Right atrium auricular region (tissue), 2 donors: ENCODE data around the gene PNP. TPM values are rescaled to one million over a fixed set of nuclear protein-coding genes. Genes with fewer than 3 reads are reported as not detected.

Experiments used
- DNase-seq: peaks from one replicate; pipeline ENCODE4 v3.0.0-alpha.2; 2019; ENCODE audit warnings: low spot score
- H3K27ac ChIP-seq, 2 donors: fragments of 200-600 bp; sonication (generic); 1 replicate in 1 of 2; 2 replicates in 1 of 2; pipeline ENCODE4 v1.5.1; 2016 to 2019
- H3K27me3 ChIP-seq, 2 donors: fragments of 200-600 bp; sonication (generic); one replicate each; pipeline versions ENCODE4 v1.5.1 to v1.6.0; 2017 to 2019
- H3K36me3 ChIP-seq: fragments of 200-600 bp; sonication (generic); one replicate; pipeline ENCODE4 v1.5.1; 2016
- H3K4me1 ChIP-seq, 2 donors: fragments of 200-600 bp; sonication (generic); one replicate each; pipeline versions ENCODE4 v1.5.1 to v1.6.0; 2017 to 2019
- H3K4me3 ChIP-seq, 2 donors: fragments of 200-600 bp; sonication (generic); 1 replicate in 1 of 2; 2 replicates in 1 of 2; pipeline ENCODE4 v1.5.1; 2017 to 2019; ENCODE audit warnings: mild to moderate bottlenecking in 1 of 2, moderate library complexity in 1 of 2
- H3K9me3 ChIP-seq, 2 donors: fragments of 200-600 bp; sonication (generic); one replicate each; pipeline ENCODE4 v1.5.1; 2019
- CTCF ChIP-seq, 2 donors: fragments of 200-600 bp; sonication (generic); IDR thresholded peaks; one replicate each; pipeline ENCODE4 v1.5.1; 2019; ENCODE audit warnings: antibody characterized with exemption in 2 of 2
- total RNA-seq, 2 donors: library from RNA; depleted of rRNA; stranded (reverse); fragments of >200 nt; gene quantifications; one replicate each; pipeline ENCODE4 v1.1.0, GENCODE V29; 2016

The PNP gene
- total RNA-seq: 10 to 100 TPM in 1 of 2 donors, 1 to 10 TPM in 1; 7.4 to 25.2 TPM

GRCh38 chr14:20469242-20469889 lies at the start of gene PNP:
Gene PNP, plus strand, starts transcription at chr14:20469406. Its CDS starts 119 bp downstream, at chr14:20469525.
- Histone ChIP-seq H3K36me3 (peaks cover 8% of the 10 kb centered on the region), H3K4me3 (peak within 1 kb of the TSS; percentile 66 to 82), H3K27me3 (no peaks in the 10 kb centered on the region), H3K4me1 (peaks cover 0 to 21% of the 10 kb centered on the region in 2 donors), H3K9me3 (no peaks in the 10 kb centered on the region), H3K27ac (peak within 1 kb of the TSS; percentile 91 to 92)
- peak; percentile 96 for DNase-seq
- peak in 1 of 2 donors; percentile 23 for TF ChIP-seq CTCF (IDR thresholded peaks at IDR 0.05)

- no peak for TF ChIP-seq CTCF (IDR thresholded peaks at IDR 0.05)
- Histone ChIP-seq H3K27me3 (no peaks in the 10 kb centered on the region), H3K4me3 (no peak overlapping the region), H3K9me3 (no peaks in the 10 kb centered on the region), H3K27ac (no peak overlapping the region), H3K4me1 (no peaks in the 10 kb centered on the region), H3K36me3 (no peaks in the 10 kb centered on the region)
- no peak for DNase-seq
Observed at GRCh38 chr14:20419419-20419818, 49.8 kb upstream of the PNP start.

GRCh38 chr14:20421267-20421666 lies 47.9 kb upstream of the PNP start:
- no peak for DNase-seq
- no peaks in the 10 kb centered on the region for H3K9me3 ChIP-seq
- TF ChIP-seq CTCF (IDR thresholded peaks at IDR 0.05): no peak
- H3K27ac ChIP-seq: no peak overlapping the region
- no peaks in the 10 kb centered on the region for H3K27me3 ChIP-seq
- no peaks in the 10 kb centered on the region for H3K4me1 ChIP-seq
- no peak overlapping the region for H3K4me3 ChIP-seq
- no peaks in the 10 kb centered on the region for H3K36me3 ChIP-seq

- H3K4me3 ChIP-seq: no peak overlapping the region
- no peaks in the 10 kb centered on the region for H3K27me3 ChIP-seq
- H3K4me1 ChIP-seq: no peaks in the 10 kb centered on the region
- H3K9me3 ChIP-seq: no peaks in the 10 kb centered on the region
- no peaks in the 10 kb centered on the region for H3K36me3 ChIP-seq
- no peak for DNase-seq
- no peak for TF ChIP-seq CTCF (IDR thresholded peaks at IDR 0.05)
- no peak overlapping the region for H3K27ac ChIP-seq
Observed at GRCh38 chr14:20422886-20423285, 46.3 kb upstream of the PNP start.

GRCh38 chr14:20424851-20425250 lies 44.4 kb upstream of the PNP start:
- Histone ChIP-seq H3K27me3 (no peaks in the 10 kb centered on the region), H3K4me3 (no peak overlapping the region), H3K4me1 (peaks cover 0 to 2% of the 10 kb centered on the region in 2 donors), H3K36me3 (no peaks in the 10 kb centered on the region), H3K27ac (no peak overlapping the region), H3K9me3 (no peaks in the 10 kb centered on the region)
- no peak for DNase-seq
- no peak for TF ChIP-seq CTCF (IDR thresholded peaks at IDR 0.05)
